GM23338 (cell line): ENCODE data around the gene GHSR. TPM values are rescaled to one million over a fixed set of nuclear protein-coding genes. Genes with fewer than 3 reads are reported as not detected.

Source experiments
- ATAC-seq: fragments of 200-7000 bp; cut with Tn5 transposase; 3 replicates; pipeline ENCODE4 v1.9.1; 2020
- DNase-seq: peaks from one replicate; pipeline ENCODE4 v3.0.0-alpha.2; 2015; ENCODE audit warnings: low spot score
- H2AFZ ChIP-seq: fragments of 200-600 bp; sonication (generic); 2 replicates; pipeline ENCODE4 v1.8.0; 2016; ENCODE audit warnings: antibody characterized with exemption, mild to moderate bottlenecking, moderate library complexity
- H3F3A ChIP-seq: fragments of 200-600 bp; sonication (generic); replicated peaks from 2 replicates; pipeline ENCODE4 v1.8.0; 2017; ENCODE audit warnings: antibody characterized with exemption, mixed run types, low read depth
- H3K27ac ChIP-seq: fragments of 200-600 bp; sonication (generic); 2 replicates; pipeline ENCODE4 v1.6.1; 2016; ENCODE audit warnings: low read depth
- H3K27me3 ChIP-seq: fragments of 200-600 bp; sonication (generic); 2 replicates; pipeline ENCODE4 v1.8.0; 2016; ENCODE audit warnings: mild to moderate bottlenecking, mixed run types, moderate library complexity; ENCODE audit not compliant: insufficient read depth
- H3K36me3 ChIP-seq: fragments of 200-600 bp; sonication (generic); 2 replicates; pipeline ENCODE4 v1.8.0; 2016; ENCODE audit warnings: mild to moderate bottlenecking; ENCODE audit not compliant: insufficient read depth
- H3K4me1 ChIP-seq: fragments of 200-600 bp; sonication (generic); 2 replicates; pipeline ENCODE4 v1.8.0; 2016; ENCODE audit warnings: mild to moderate bottlenecking, moderate library complexity; ENCODE audit not compliant: insufficient read depth
- H3K4me2 ChIP-seq: fragments of 200-600 bp; sonication (generic); 2 replicates; pipeline ENCODE4 v1.7.1; 2017; ENCODE audit warnings: mixed run types
- H3K4me3 ChIP-seq: fragments of 200-600 bp; sonication (generic); 2 replicates; pipeline ENCODE4 v1.6.1; 2016; ENCODE audit warnings: mixed run types
- H3K79me2 ChIP-seq: fragments of 200-600 bp; sonication (generic); replicated peaks from 2 replicates; pipeline ENCODE4 v1.8.0; 2017; ENCODE audit warnings: mild to moderate bottlenecking; ENCODE audit not compliant: insufficient read depth
- H3K9me2 ChIP-seq: fragments of 200-600 bp; sonication (generic); 2 replicates; pipeline ENCODE4 v1.8.0; 2017; ENCODE audit not compliant: insufficient read depth
- H4K20me1 ChIP-seq: fragments of 200-600 bp; sonication (generic); replicated peaks from 2 replicates; pipeline ENCODE4 v1.8.0; 2017; ENCODE audit warnings: mild to moderate bottlenecking; ENCODE audit not compliant: insufficient read depth
- H3K27ac Mint-ChIP-seq: 2 replicates; pipeline ENCODE4 v1.8.0; 2020; ENCODE audit warnings: inconsistent platforms, mild to moderate bottlenecking, moderate library complexity, mixed read lengths
- H3K27me3 Mint-ChIP-seq: 3 replicates; pipeline ENCODE4 v1.8.0; 2022; ENCODE audit warnings: low read depth, mild to moderate bottlenecking, moderate library complexity, mixed read lengths, inconsistent platforms; ENCODE audit not compliant: insufficient read depth, poor library complexity
- H3K36me3 Mint-ChIP-seq: 3 replicates; pipeline ENCODE4 v1.8.0; 2021; ENCODE audit warnings: low read depth, mild to moderate bottlenecking, inconsistent platforms, moderate library complexity, mixed read lengths
- H3K4me1 Mint-ChIP-seq: 3 replicates; pipeline ENCODE4 v1.8.0; 2020; ENCODE audit warnings: mild to moderate bottlenecking, inconsistent platforms, mixed read lengths
- H3K4me3 Mint-ChIP-seq: 3 replicates; pipeline ENCODE4 v1.8.0; 2021; ENCODE audit warnings: moderate library complexity, mild to moderate bottlenecking, inconsistent platforms, mixed read lengths
- H3K9me3 Mint-ChIP-seq: 3 replicates; pipeline ENCODE4 v1.8.0; 2020; ENCODE audit warnings: moderate library complexity, mild to moderate bottlenecking, inconsistent platforms, mixed read lengths
- CREB1 ChIP-seq: fragments of 250-450 bp; sonication (Bioruptor Pico); IDR thresholded peaks from 2 replicates; pipeline ENCODE4 v1.5.0; 2020; ENCODE audit warnings: low read depth, mild to moderate bottlenecking, moderate library complexity
- EZH2 ChIP-seq: fragments of 200-600 bp; sonication (generic); IDR thresholded peaks from one replicate; pipeline ENCODE4 v1.8.0; 2017; ENCODE audit warnings: antibody characterized with exemption, mild to moderate bottlenecking, low read depth; ENCODE audit not compliant: unreplicated experiment
- EZH2phosphoT487 ChIP-seq: fragments of 200-600 bp; sonication (generic); IDR thresholded peaks from one replicate; pipeline ENCODE4 v1.8.1; 2018; ENCODE audit warnings: antibody characterized with exemption; ENCODE audit not compliant: unreplicated experiment
- JUNB ChIP-seq: IDR thresholded peaks from one replicate; pipeline ENCODE4 v1.6.1; 2016; ENCODE audit warnings: antibody characterized with exemption; ENCODE audit not compliant: unreplicated experiment
- NANOG ChIP-seq: IDR thresholded peaks from 2 replicates; pipeline ENCODE4 v1.6.1; 2016; ENCODE audit warnings: antibody characterized with exemption, borderline replicate concordance
- POLR2AphosphoS5 ChIP-seq: IDR thresholded peaks from 2 replicates; pipeline ENCODE4 v1.6.1; 2016; ENCODE audit warnings: antibody characterized with exemption, low read depth
- STAT1 ChIP-seq: IDR thresholded peaks from one replicate; pipeline ENCODE4 v1.6.1; 2016; ENCODE audit warnings: antibody characterized with exemption; ENCODE audit not compliant: unreplicated experiment
- ZNF114 ChIP-seq: fragments of 250-450 bp; sonication (Bioruptor Pico); IDR thresholded peaks from 2 replicates; pipeline ENCODE4 v1.5.0; 2020; ENCODE audit warnings: mild to moderate bottlenecking, moderate library complexity
- ZNF331 ChIP-seq: fragments of 250-450 bp; sonication (Bioruptor Pico); IDR thresholded peaks from 2 replicates; pipeline ENCODE4 v1.5.0; 2020; ENCODE audit warnings: low read depth, mild to moderate bottlenecking, moderate library complexity
- polyA plus RNA-seq: library from polyadenylated mRNA; unstranded; fragments of >200 nt; fragmentation: Nextera tagmentation; extraction: Ambion mirVana; gene quantifications from 2 replicates; pipeline ENCODE4 v1.2.1, GENCODE V29; 2016
- total RNA-seq: library from RNA; depleted of rRNA; stranded (reverse); fragments of >200 nt; shearing (Covaris generic); gene quantifications from 2 replicates; pipeline ENCODE4 v1.2.3, GENCODE V29; 2014
- TF ChIP-seq, protein P1 (sequence below): IDR thresholded peaks from 2 replicates; pipeline ENCODE4 v1.6.1; 2016; ENCODE audit warnings: antibody characterized with exemption
- TF ChIP-seq, protein P2 (sequence below): fragments of 250-450 bp; sonication (Bioruptor Pico); IDR thresholded peaks from 2 replicates; pipeline ENCODE4 v1.5.0; 2020; ENCODE audit warnings: mild to moderate bottlenecking, moderate library complexity
- TF ChIP-seq, protein P3 (sequence below): IDR thresholded peaks from one replicate; pipeline ENCODE4 v1.6.1; 2018; ENCODE audit warnings: antibody characterized with exemption; ENCODE audit not compliant: unreplicated experiment
- TF ChIP-seq, protein P4 (sequence below), 2 experiments: fragments of 200-600 bp in 1 of 2; sonication (generic) in 1 of 2; conservative IDR thresholded peaks; 2 replicates each; pipeline versions ENCODE4 v1.5.1 to v1.6.1; 2016 to 2017; ENCODE audit warnings: antibody characterized with exemption in 2 of 2, low read depth in 2 of 2, mild to moderate bottlenecking in 2 of 2, moderate library complexity in 1 of 2

Gene GHSR
- total and polyA plus RNA-seq, 2 experiments from 2014 or later, result not detected

DNA sequence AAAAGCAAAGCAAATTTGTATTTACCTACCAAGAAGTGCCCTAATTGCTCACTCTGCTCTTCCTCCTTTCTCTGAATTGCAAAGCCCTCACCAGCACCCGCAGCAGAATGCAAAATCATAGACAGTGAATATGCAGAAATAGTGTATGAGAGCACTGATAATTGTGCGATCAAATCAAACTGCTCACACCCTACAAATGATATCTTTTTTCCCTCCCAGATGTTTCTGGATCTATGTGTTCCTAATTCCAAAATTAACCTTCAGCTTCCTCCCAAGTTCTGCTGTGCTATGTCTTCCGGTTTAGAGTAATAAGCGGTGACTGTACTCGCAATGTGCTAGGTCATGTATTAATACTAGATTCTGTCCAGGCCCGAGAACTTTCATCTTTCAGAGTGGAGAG is 3.4 kb downstream of the GHSR start:
- Histone ChIP-seq H3K27me3 (peaks cover 55% of the 10 kb centered on the region), H3K4me2 (no peak overlapping the region), H3K27ac (no peak overlapping the region), H3K9me2 (no peaks in the 10 kb centered on the region), H3K4me3 (no peak overlapping the region), H3K4me1 (peaks cover 17% of the 10 kb centered on the region), H3F3A (no peaks in the 10 kb centered on the region), H4K20me1 (no peaks in the 10 kb centered on the region), H3K79me2 (no peaks in the 10 kb centered on the region), H2AFZ (no peak overlapping the region), H3K36me3 (no peaks in the 10 kb centered on the region)
- ATAC-seq, result no peak
- Mint-ChIP-seq H3K36me3 (peaks cover 7% of the 10 kb centered on the region; the same call in 1 of the 3 replicates), H3K9me3 (peaks cover 4% of the 10 kb centered on the region; the same call in 2 of the 3 replicates), H3K4me3 (no peak overlapping the region), H3K27ac (no peak overlapping the region), H3K27me3 (peaks cover 36% of the 10 kb centered on the region), H3K4me1 (peaks cover 21% of the 10 kb centered on the region)
- TF ChIP-seq POLR2AphosphoS5, result no peak
- no peak for TF ChIP-seq STAT1
- TF ChIP-seq EZH2phosphoT487, result no peak
- TF ChIP-seq, protein P1, sequence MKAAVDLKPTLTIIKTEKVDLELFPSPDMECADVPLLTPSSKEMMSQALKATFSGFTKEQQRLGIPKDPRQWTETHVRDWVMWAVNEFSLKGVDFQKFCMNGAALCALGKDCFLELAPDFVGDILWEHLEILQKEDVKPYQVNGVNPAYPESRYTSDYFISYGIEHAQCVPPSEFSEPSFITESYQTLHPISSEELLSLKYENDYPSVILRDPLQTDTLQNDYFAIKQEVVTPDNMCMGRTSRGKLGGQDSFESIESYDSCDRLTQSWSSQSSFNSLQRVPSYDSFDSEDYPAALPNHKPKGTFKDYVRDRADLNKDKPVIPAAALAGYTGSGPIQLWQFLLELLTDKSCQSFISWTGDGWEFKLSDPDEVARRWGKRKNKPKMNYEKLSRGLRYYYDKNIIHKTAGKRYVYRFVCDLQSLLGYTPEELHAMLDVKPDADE, result no peak
- TF ChIP-seq, protein P2, sequence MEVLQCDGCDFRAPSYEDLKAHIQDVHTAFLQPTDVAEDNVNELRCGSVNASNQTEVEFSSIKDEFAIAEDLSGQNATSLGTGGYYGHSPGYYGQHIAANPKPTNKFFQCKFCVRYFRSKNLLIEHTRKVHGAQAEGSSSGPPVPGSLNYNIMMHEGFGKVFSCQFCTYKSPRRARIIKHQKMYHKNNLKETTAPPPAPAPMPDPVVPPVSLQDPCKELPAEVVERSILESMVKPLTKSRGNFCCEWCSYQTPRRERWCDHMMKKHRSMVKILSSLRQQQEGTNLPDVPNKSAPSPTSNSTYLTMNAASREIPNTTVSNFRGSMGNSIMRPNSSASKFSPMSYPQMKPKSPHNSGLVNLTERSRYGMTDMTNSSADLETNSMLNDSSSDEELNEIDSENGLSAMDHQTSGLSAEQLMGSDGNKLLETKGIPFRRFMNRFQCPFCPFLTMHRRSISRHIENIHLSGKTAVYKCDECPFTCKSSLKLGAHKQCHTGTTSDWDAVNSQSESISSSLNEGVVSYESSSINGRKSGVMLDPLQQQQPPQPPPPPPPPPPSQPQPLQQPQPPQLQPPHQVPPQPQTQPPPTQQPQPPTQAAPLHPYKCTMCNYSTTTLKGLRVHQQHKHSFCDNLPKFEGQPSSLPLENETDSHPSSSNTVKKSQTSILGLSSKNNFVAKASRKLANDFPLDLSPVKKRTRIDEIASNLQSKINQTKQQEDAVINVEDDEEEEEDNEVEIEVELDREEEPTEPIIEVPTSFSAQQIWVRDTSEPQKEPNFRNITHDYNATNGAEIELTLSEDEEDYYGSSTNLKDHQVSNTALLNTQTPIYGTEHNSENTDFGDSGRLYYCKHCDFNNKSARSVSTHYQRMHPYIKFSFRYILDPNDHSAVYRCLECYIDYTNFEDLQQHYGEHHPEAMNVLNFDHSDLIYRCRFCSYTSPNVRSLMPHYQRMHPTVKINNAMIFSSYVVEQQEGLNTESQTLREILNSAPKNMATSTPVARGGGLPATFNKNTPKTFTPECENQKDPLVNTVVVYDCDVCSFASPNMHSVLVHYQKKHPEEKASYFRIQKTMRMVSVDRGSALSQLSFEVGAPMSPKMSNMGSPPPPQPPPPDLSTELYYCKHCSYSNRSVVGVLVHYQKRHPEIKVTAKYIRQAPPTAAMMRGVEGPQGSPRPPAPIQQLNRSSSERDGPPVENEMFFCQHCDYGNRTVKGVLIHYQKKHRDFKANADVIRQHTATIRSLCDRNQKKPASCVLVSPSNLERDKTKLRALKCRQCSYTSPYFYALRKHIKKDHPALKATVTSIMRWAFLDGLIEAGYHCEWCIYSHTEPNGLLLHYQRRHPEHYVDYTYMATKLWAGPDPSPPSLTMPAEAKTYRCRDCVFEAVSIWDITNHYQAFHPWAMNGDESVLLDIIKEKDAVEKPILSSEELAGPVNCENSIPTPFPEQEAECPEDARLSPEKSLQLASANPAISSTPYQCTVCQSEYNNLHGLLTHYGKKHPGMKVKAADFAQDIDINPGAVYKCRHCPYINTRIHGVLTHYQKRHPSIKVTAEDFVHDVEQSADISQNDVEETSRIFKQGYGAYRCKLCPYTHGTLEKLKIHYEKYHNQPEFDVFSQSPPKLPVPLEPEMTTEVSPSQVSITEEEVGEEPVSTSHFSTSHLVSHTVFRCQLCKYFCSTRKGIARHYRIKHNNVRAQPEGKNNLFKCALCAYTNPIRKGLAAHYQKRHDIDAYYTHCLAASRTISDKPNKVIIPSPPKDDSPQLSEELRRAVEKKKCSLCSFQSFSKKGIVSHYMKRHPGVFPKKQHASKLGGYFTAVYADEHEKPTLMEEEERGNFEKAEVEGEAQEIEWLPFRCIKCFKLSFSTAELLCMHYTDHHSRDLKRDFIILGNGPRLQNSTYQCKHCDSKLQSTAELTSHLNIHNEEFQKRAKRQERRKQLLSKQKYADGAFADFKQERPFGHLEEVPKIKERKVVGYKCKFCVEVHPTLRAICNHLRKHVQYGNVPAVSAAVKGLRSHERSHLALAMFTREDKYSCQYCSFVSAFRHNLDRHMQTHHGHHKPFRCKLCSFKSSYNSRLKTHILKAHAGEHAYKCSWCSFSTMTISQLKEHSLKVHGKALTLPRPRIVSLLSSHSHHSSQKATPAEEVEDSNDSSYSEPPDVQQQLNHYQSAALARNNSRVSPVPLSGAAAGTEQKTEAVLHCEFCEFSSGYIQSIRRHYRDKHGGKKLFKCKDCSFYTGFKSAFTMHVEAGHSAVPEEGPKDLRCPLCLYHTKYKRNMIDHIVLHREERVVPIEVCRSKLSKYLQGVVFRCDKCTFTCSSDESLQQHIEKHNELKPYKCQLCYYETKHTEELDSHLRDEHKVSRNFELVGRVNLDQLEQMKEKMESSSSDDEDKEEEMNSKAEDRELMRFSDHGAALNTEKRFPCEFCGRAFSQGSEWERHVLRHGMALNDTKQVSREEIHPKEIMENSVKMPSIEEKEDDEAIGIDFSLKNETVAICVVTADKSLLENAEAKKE, result no peak
- TF ChIP-seq ZNF331, result no peak
- TF ChIP-seq, protein P3, sequence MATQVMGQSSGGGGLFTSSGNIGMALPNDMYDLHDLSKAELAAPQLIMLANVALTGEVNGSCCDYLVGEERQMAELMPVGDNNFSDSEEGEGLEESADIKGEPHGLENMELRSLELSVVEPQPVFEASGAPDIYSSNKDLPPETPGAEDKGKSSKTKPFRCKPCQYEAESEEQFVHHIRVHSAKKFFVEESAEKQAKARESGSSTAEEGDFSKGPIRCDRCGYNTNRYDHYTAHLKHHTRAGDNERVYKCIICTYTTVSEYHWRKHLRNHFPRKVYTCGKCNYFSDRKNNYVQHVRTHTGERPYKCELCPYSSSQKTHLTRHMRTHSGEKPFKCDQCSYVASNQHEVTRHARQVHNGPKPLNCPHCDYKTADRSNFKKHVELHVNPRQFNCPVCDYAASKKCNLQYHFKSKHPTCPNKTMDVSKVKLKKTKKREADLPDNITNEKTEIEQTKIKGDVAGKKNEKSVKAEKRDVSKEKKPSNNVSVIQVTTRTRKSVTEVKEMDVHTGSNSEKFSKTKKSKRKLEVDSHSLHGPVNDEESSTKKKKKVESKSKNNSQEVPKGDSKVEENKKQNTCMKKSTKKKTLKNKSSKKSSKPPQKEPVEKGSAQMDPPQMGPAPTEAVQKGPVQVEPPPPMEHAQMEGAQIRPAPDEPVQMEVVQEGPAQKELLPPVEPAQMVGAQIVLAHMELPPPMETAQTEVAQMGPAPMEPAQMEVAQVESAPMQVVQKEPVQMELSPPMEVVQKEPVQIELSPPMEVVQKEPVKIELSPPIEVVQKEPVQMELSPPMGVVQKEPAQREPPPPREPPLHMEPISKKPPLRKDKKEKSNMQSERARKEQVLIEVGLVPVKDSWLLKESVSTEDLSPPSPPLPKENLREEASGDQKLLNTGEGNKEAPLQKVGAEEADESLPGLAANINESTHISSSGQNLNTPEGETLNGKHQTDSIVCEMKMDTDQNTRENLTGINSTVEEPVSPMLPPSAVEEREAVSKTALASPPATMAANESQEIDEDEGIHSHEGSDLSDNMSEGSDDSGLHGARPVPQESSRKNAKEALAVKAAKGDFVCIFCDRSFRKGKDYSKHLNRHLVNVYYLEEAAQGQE, result no peak
- no peak for TF ChIP-seq NANOG
- TF ChIP-seq CREB1 (CRISPR knock-in tag), result no peak
- TF ChIP-seq JUNB, result no peak
- TF ChIP-seq, protein P4, sequence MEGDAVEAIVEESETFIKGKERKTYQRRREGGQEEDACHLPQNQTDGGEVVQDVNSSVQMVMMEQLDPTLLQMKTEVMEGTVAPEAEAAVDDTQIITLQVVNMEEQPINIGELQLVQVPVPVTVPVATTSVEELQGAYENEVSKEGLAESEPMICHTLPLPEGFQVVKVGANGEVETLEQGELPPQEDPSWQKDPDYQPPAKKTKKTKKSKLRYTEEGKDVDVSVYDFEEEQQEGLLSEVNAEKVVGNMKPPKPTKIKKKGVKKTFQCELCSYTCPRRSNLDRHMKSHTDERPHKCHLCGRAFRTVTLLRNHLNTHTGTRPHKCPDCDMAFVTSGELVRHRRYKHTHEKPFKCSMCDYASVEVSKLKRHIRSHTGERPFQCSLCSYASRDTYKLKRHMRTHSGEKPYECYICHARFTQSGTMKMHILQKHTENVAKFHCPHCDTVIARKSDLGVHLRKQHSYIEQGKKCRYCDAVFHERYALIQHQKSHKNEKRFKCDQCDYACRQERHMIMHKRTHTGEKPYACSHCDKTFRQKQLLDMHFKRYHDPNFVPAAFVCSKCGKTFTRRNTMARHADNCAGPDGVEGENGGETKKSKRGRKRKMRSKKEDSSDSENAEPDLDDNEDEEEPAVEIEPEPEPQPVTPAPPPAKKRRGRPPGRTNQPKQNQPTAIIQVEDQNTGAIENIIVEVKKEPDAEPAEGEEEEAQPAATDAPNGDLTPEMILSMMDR (conservative IDR thresholded peaks at IDR 0.05; ENCODE audit: low read depth in 2 of 2), result no peak
- TF ChIP-seq EZH2, result no peak
- TF ChIP-seq ZNF114, result no peak
- no peak for DNase-seq
